Spleen (tissue), 7 donors: ENCODE measurements around the gene TMEM218.

Experiments used
- CTCF ChIP-seq, 11 experiments: fragments of 200-600 bp in 7 of 11; fragments of 450-650 bp in 4 of 11; sonication (generic) in 4 of 11; IDR thresholded peaks in 8 of 11; conservative IDR thresholded peaks in 3 of 11; 1 replicate in 7 of 11; 2 replicates in 4 of 11; pipeline versions ENCODE4 v1.4.0 to v1.8.0; 2016 to 2021; ENCODE audit warnings: antibody characterized with exemption in 11 of 11, inconsistent platforms in 4 of 11, mild to moderate bottlenecking in 1 of 11
- POLR2A ChIP-seq, 3 donors: fragments of 450-650 bp; IDR thresholded peaks; one replicate each; pipeline ENCODE4 v1.5.1; 2017; ENCODE audit warnings: antibody characterized with exemption in 3 of 3, mild to moderate bottlenecking in 1 of 3
- donor health status: DM: no; HTN: no; CAD: no; lungs with moderate emphysema.
- donor health status: DM: no; HTN: no; CAD: no.
- donor health status: DM: no; HTN: no; CAD: no.

- no peak for TF ChIP-seq CTCF (IDR thresholded peaks at IDR 0.05 in 8 of 11, conservative IDR thresholded peaks at IDR 0.05 in 3 of 11)
- no peak for TF ChIP-seq POLR2A (IDR thresholded peaks at IDR 0.05)
Measured at GRCh38 chr11:125153837-125154236, 42.4 kb upstream of the TMEM218 start.
